ENCODE measurements around the gene UPK3B.
"Not testable (repeated sequence)": the region's sequence is repeated elsewhere in the genome, so short reads cannot be mapped to it uniquely, and the experiment has no call there.

UPK3B gene

GRCh38 chr7:76487969-76488368 is 22.4 kb upstream of the UPK3B start:
- DNase-seq (ENCODE audit: low read depth in 1 of 2, low spot score in 1 of 2): not testable (repeated sequence)

GRCh38 chr7:76492139-76492538 is 18.2 kb upstream of the UPK3B start:
- DNase-seq (ENCODE audit: low read depth in 1 of 2, low spot score in 1 of 2): not testable (repeated sequence)

GRCh38 chr7:76495717-76496116 is 14.6 kb upstream of the UPK3B start:
- not testable (repeated sequence) for DNase-seq (ENCODE audit: low read depth in 1 of 2, low spot score in 1 of 2)

GRCh38 chr7:76497918-76498582 is 12.3 kb upstream of the UPK3B start:
- not testable (repeated sequence) for DNase-seq (ENCODE audit: low read depth in 1 of 2, low spot score in 1 of 2)

- not testable (repeated sequence) for DNase-seq (ENCODE audit: low read depth in 1 of 2, low spot score in 1 of 2)
These were observed 11.7 kb upstream of the UPK3B start for GRCh38 chr7:76498583-76499200.

GRCh38 chr7:76499201-76499923 is 11.0 kb upstream of the UPK3B start:
- DNase-seq (ENCODE audit: low read depth in 1 of 2, low spot score in 1 of 2): not testable (repeated sequence)

GRCh38 chr7:76499924-76500241 is 10.5 kb upstream of the UPK3B start:
- not testable (repeated sequence) for DNase-seq (ENCODE audit: low read depth in 1 of 2, low spot score in 1 of 2)

GRCh38 chr7:76502224-76502623 is 8.1 kb upstream of the UPK3B start:
- not testable (repeated sequence) for DNase-seq (ENCODE audit: low read depth in 1 of 2, low spot score in 1 of 2)

- not testable (repeated sequence) for DNase-seq (ENCODE audit: low read depth in 1 of 2, low spot score in 1 of 2)
These were observed 7.5 kb upstream of the UPK3B start for GRCh38 chr7:76502836-76503235.

- DNase-seq (ENCODE audit: low read depth in 1 of 2, low spot score in 1 of 2): not testable (repeated sequence)
These were observed 7.1 kb upstream of the UPK3B start for GRCh38 chr7:76503244-76503643.

- not testable (repeated sequence) for DNase-seq (ENCODE audit: low read depth in 1 of 2, low spot score in 1 of 2)
These were observed 5.8 kb upstream of the UPK3B start for GRCh38 chr7:76504351-76505167.

GRCh38 chr7:76505168-76506080 is 4.9 kb upstream of the UPK3B start:
- no peak for DNase-seq (ENCODE audit: low read depth in 1 of 2, low spot score in 1 of 2)

- no peak for DNase-seq (ENCODE audit: low read depth in 1 of 2, low spot score in 1 of 2)
These were observed 4.3 kb upstream of the UPK3B start for GRCh38 chr7:76506081-76506440.

GRCh38 chr7:76506643-76507042 is 3.7 kb upstream of the UPK3B start:
- not testable (repeated sequence) for DNase-seq (ENCODE audit: low read depth in 1 of 2, low spot score in 1 of 2)

GRCh38 chr7:76507723-76508406 is 2.5 kb upstream of the UPK3B start:
- DNase-seq (ENCODE audit: low read depth in 1 of 2, low spot score in 1 of 2): no peak

GRCh38 chr7:76511200-76511910 is 1.0 kb downstream of the UPK3B start:
- DNase-seq (ENCODE audit: low read depth in 1 of 2, low spot score in 1 of 2): not testable (repeated sequence)

- DNase-seq (ENCODE audit: low read depth in 1 of 2, low spot score in 1 of 2): not testable (repeated sequence)
These were observed 1.8 kb downstream of the UPK3B start for GRCh38 chr7:76511911-76512885.

Measured in activated T-helper 1 cell treated with anti-CD3 and anti-CD28 coated beads, Interleukin-2, amount 50 U/mL, for 16 hours (primary cell).